ENCODE data around the gene DAB1.

DAB1 gene

DNA sequence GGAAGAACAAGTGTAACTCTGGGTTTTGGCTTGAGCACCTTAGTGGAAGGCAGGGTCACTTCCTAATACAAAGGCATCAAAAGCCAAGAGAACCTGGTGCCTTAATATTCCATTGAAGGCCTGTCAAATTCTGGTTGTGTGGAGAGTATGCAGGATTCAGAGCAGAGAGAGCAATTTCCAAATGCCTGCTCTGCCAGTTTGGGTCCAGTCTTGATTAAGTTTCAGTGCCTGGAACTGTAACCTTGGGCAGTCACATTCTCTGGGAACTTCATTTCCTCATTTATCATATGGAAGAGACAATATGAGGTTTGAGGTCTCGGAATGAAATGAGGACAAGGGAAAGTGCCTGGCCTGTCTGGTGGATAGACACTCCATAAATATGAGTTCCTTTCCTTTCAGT is 260.1 kb downstream of the DAB1 start:
- Histone ChIP-seq H3F3A (ENCODE audit: insufficient read depth) (no peaks in the 10 kb centered on the region), H3K4me2 (ENCODE audit: low read depth, low read length, poor library complexity, severe bottlenecking) (no peak overlapping the region), H3K9me3 (ENCODE audit: insufficient read depth, low read length) (no peaks in the 10 kb centered on the region)

DNA sequence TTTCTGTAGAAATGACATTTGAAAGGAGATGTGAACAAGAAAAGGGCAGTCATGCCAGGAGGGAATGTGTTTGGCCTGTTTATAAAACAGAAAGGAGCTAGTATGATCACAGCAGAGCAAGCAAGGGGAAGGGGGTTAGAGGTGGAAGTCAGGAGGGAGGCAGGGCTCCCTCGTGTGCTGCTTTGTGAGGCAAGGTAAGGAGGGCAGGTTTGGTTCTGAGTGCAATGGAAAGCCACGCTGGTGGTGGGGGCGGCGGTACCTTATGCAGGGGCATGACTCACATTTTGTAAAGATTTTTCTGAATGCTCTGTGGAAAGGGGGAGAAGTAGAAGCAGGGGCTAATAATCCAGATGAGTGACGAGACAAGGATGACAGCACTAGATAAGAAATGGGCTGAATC is 260.5 kb downstream of the DAB1 start:
- no peaks in the 10 kb centered on the region for H3K79me2 ChIP-seq (ENCODE audit: insufficient read depth, low read length)
- no peaks in the 10 kb centered on the region for H4K20me1 ChIP-seq (ENCODE audit: low read depth, low read length)
- no peak overlapping the region for H3K27ac ChIP-seq (ENCODE audit: low read depth, low read length)
- H3K9me2 ChIP-seq (replicated peaks; ENCODE audit: insufficient read depth, low read length), result no peaks in the 10 kb centered on the region
- no peaks in the 10 kb centered on the region for H3K36me3 ChIP-seq (ENCODE audit: low read length)
- H3K4me3 ChIP-seq (ENCODE audit: insufficient read depth, low read length, poor library complexity, severe bottlenecking), result no peak overlapping the region
- H3K4me2 ChIP-seq (ENCODE audit: low read depth, low read length, poor library complexity, severe bottlenecking), result no peak overlapping the region
- no peak overlapping the region for H2AFZ ChIP-seq (ENCODE audit: low read depth, low read length, severe bottlenecking)
- no peaks in the 10 kb centered on the region for H3F3A ChIP-seq (ENCODE audit: insufficient read depth)
- no peak for TF ChIP-seq EZH2phosphoT487 (conservative IDR thresholded peaks at IDR 0.05; ENCODE audit: low read length)
- TF ChIP-seq, protein P1, sequence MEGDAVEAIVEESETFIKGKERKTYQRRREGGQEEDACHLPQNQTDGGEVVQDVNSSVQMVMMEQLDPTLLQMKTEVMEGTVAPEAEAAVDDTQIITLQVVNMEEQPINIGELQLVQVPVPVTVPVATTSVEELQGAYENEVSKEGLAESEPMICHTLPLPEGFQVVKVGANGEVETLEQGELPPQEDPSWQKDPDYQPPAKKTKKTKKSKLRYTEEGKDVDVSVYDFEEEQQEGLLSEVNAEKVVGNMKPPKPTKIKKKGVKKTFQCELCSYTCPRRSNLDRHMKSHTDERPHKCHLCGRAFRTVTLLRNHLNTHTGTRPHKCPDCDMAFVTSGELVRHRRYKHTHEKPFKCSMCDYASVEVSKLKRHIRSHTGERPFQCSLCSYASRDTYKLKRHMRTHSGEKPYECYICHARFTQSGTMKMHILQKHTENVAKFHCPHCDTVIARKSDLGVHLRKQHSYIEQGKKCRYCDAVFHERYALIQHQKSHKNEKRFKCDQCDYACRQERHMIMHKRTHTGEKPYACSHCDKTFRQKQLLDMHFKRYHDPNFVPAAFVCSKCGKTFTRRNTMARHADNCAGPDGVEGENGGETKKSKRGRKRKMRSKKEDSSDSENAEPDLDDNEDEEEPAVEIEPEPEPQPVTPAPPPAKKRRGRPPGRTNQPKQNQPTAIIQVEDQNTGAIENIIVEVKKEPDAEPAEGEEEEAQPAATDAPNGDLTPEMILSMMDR (IDR thresholded peaks at IDR 0.05; ENCODE audit: insufficient read depth, low read length, poor library complexity, severe bottlenecking), result no peak
- no peaks in the 10 kb centered on the region for H3K9me3 ChIP-seq (ENCODE audit: insufficient read depth, low read length)
- H3K9ac ChIP-seq (ENCODE audit: low read length), result no peak overlapping the region
- H3K27me3 ChIP-seq (ENCODE audit: low read length), result no peaks in the 10 kb centered on the region

More for the DNA sequence above, 260.1 kb downstream of the DAB1 start:
- TF ChIP-seq, protein P1 (IDR thresholded peaks at IDR 0.05; ENCODE audit: insufficient read depth, low read length, poor library complexity, severe bottlenecking), result no peak
- TF ChIP-seq EZH2phosphoT487 (conservative IDR thresholded peaks at IDR 0.05; ENCODE audit: low read length), result no peak
- Histone ChIP-seq H2AFZ (ENCODE audit: low read depth, low read length, severe bottlenecking) (no peak overlapping the region), H3K36me3 (ENCODE audit: low read length) (no peaks in the 10 kb centered on the region), H3K4me3 (ENCODE audit: insufficient read depth, low read length, poor library complexity, severe bottlenecking) (no peak overlapping the region), H4K20me1 (ENCODE audit: low read depth, low read length) (no peaks in the 10 kb centered on the region), H3K79me2 (ENCODE audit: insufficient read depth, low read length) (no peaks in the 10 kb centered on the region), H3K9ac (ENCODE audit: low read length) (no peak overlapping the region), H3K27me3 (ENCODE audit: low read length) (no peaks in the 10 kb centered on the region), H3K27ac (ENCODE audit: low read depth, low read length) (no peak overlapping the region), H3K9me2 (replicated peaks; ENCODE audit: insufficient read depth, low read length) (no peaks in the 10 kb centered on the region)

- no peaks in the 10 kb centered on the region for H4K20me1 ChIP-seq (ENCODE audit: low read depth, low read length)
- H3K9ac ChIP-seq (ENCODE audit: low read length), result no peak overlapping the region
- no peaks in the 10 kb centered on the region for H3K27me3 ChIP-seq (ENCODE audit: low read length)
- no peaks in the 10 kb centered on the region for H3K9me3 ChIP-seq (ENCODE audit: insufficient read depth, low read length)
- no peaks in the 10 kb centered on the region for H3K9me2 ChIP-seq (replicated peaks; ENCODE audit: insufficient read depth, low read length)
- no peak overlapping the region for H3K27ac ChIP-seq (ENCODE audit: low read depth, low read length)
- H2AFZ ChIP-seq (ENCODE audit: low read depth, low read length, severe bottlenecking), result no peak overlapping the region
- no peak overlapping the region for H3K4me2 ChIP-seq (ENCODE audit: low read depth, low read length, poor library complexity, severe bottlenecking)
- H3F3A ChIP-seq (ENCODE audit: insufficient read depth), result no peaks in the 10 kb centered on the region
- TF ChIP-seq EZH2phosphoT487 (conservative IDR thresholded peaks at IDR 0.05; ENCODE audit: low read length), result no peak
- TF ChIP-seq, protein P1 (IDR thresholded peaks at IDR 0.05; ENCODE audit: insufficient read depth, low read length, poor library complexity, severe bottlenecking), result no peak
- H3K79me2 ChIP-seq (ENCODE audit: insufficient read depth, low read length), result no peaks in the 10 kb centered on the region
- no peak overlapping the region for H3K4me3 ChIP-seq (ENCODE audit: insufficient read depth, low read length, poor library complexity, severe bottlenecking)
- no peaks in the 10 kb centered on the region for H3K36me3 ChIP-seq (ENCODE audit: low read length)
Observed at GRCh38 chr1:57162607-57163261, 261.1 kb downstream of the DAB1 start.
